Liver (tissue), 3 donors: ENCODE data around the gene BASP1.

Source experiments
- EGR1 ChIP-seq, 2 donors: IDR thresholded peaks; 2 replicates each; pipeline ENCODE4 v1.6.1; 2016 to 2018; ENCODE audit warnings: antibody characterized with exemption in 2 of 2, low read depth in 2 of 2
- FOXA1 ChIP-seq: IDR thresholded peaks from 2 replicates; pipeline ENCODE4 v1.6.1; 2016; ENCODE audit warnings: antibody characterized with exemption
- GABPA ChIP-seq, 2 donors: IDR thresholded peaks in 1 of 2; conservative IDR thresholded peaks in 1 of 2; 2 replicates each; pipeline ENCODE4 v1.6.1; 2016; ENCODE audit warnings: antibody characterized with exemption in 2 of 2, mild to moderate bottlenecking in 1 of 2, moderate library complexity in 1 of 2
- JUND ChIP-seq, 2 donors: IDR thresholded peaks; 2 replicates each; pipeline ENCODE4 v1.6.1; 2016; ENCODE audit warnings: antibody characterized with exemption in 2 of 2
- MAX ChIP-seq: IDR thresholded peaks from 2 replicates; pipeline ENCODE4 v1.6.1; 2016; ENCODE audit warnings: antibody characterized with exemption
- RAD21 ChIP-seq, 2 donors: IDR thresholded peaks; 2 replicates each; pipeline ENCODE4 v1.6.1; 2016; ENCODE audit warnings: antibody characterized with exemption in 2 of 2, mild to moderate bottlenecking in 2 of 2
- REST ChIP-seq: IDR thresholded peaks from 2 replicates; pipeline ENCODE4 v1.6.1; 2016; ENCODE audit warnings: antibody characterized with exemption, mild to moderate bottlenecking
- SP1 ChIP-seq: IDR thresholded peaks from 2 replicates; pipeline ENCODE4 v1.6.1; 2018; ENCODE audit warnings: antibody characterized with exemption, mild to moderate bottlenecking
- TAF1 ChIP-seq: conservative IDR thresholded peaks from 2 replicates; pipeline ENCODE4 v1.6.1; 2016; ENCODE audit warnings: antibody characterized with exemption, mild to moderate bottlenecking
- YY1 ChIP-seq: IDR thresholded peaks from 2 replicates; pipeline ENCODE4 v1.6.1; 2016; ENCODE audit warnings: antibody characterized with exemption, mild to moderate bottlenecking
- ZBTB33 ChIP-seq: IDR thresholded peaks from 2 replicates; pipeline ENCODE4 v1.6.1; 2016; ENCODE audit warnings: antibody characterized with exemption
- TF ChIP-seq, protein P1 (sequence below): fragments of 150-350 bp; IDR thresholded peaks from 2 replicates; pipeline ENCODE4 v1.5.1; 2017; ENCODE audit warnings: improper control_type of control experiment, low read depth, low read length; ENCODE audit not compliant: missing input control
- donor health status: healthy.
- donor health status: healthy.

DNA sequence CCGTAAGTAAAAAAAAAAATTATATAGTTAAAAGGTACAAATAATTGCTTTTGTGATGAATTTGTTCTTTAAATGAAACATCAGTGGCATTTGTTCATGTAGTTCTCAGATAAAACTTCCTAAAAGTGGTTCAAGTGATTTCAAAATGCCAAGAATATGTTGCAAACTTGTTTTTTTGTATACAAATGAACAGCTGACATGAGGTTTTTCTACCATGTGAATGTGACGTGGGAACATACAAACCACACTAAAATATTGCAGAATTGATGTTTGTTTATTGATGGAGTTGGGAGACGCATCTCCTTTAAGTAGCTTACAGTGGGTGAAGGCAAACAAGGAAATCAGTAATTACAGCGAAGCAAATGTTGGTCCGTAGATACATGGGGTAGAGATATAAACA, 16.9 kb downstream of the BASP1 start:
- TF ChIP-seq, protein P1, sequence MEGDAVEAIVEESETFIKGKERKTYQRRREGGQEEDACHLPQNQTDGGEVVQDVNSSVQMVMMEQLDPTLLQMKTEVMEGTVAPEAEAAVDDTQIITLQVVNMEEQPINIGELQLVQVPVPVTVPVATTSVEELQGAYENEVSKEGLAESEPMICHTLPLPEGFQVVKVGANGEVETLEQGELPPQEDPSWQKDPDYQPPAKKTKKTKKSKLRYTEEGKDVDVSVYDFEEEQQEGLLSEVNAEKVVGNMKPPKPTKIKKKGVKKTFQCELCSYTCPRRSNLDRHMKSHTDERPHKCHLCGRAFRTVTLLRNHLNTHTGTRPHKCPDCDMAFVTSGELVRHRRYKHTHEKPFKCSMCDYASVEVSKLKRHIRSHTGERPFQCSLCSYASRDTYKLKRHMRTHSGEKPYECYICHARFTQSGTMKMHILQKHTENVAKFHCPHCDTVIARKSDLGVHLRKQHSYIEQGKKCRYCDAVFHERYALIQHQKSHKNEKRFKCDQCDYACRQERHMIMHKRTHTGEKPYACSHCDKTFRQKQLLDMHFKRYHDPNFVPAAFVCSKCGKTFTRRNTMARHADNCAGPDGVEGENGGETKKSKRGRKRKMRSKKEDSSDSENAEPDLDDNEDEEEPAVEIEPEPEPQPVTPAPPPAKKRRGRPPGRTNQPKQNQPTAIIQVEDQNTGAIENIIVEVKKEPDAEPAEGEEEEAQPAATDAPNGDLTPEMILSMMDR, result no peak
- TF ChIP-seq ZBTB33, result no peak
- TF ChIP-seq FOXA1, result no peak
- no peak for TF ChIP-seq GABPA (IDR thresholded peaks at IDR 0.05 in 1 of 2, conservative IDR thresholded peaks at IDR 0.05 in 1 of 2)
- no peak for TF ChIP-seq REST
- TF ChIP-seq JUND (IDR thresholded peaks at IDR 0.05), result no peak
- TF ChIP-seq EGR1 (IDR thresholded peaks at IDR 0.05; ENCODE audit: low read depth in 2 of 2), result no peak
- TF ChIP-seq RAD21 (IDR thresholded peaks at IDR 0.05), result no peak
- no peak for TF ChIP-seq SP1
- no peak for TF ChIP-seq MAX
- TF ChIP-seq YY1, result no peak
- no peak for TF ChIP-seq TAF1
